BE2C (cell line): Measurements from ENCODE around the gene TMEM156.

ENCODE experiments used
- DNase-seq: peaks from one replicate; pipeline ENCODE4 v3.0.0-alpha.2; 2020
- H3K27me3 ChIP-seq: fragments of 250-450 bp; sonication (Bioruptor Pico); 2 replicates; pipeline ENCODE4 v1.5.1; 2020; ENCODE audit warnings: mild to moderate bottlenecking
- H3K36me3 ChIP-seq: fragments of 250-450 bp; sonication (Bioruptor Pico); 2 replicates; pipeline ENCODE4 v1.5.1; 2020; ENCODE audit warnings: mild to moderate bottlenecking
- H3K4me1 ChIP-seq: fragments of 250-450 bp; sonication (Bioruptor Pico); 2 replicates; pipeline ENCODE4 v1.5.1; 2020
- H3K4me3 ChIP-seq: 2 replicates; pipeline ENCODE4 v1.5.1; 2011; ENCODE audit warnings: low read depth, low read length
- H3K9me3 ChIP-seq: fragments of 250-450 bp; sonication (Bioruptor Pico); 2 replicates; pipeline ENCODE4 v1.5.1; 2020
- CTCF ChIP-seq: IDR thresholded peaks from 2 replicates; pipeline ENCODE4 v1.5.1; 2012; ENCODE audit warnings: mild to moderate bottlenecking, low read depth, low read length

TMEM156 gene

GRCh38 chr4:39046249-39046648 lies 14.0 kb upstream of the TMEM156 start:
- no peaks in the 10 kb centered on the region for H3K27me3 ChIP-seq
- DNase-seq, result no peak
- H3K36me3 ChIP-seq, result no peaks in the 10 kb centered on the region
- H3K4me3 ChIP-seq, result no peak overlapping the region
- H3K4me1 ChIP-seq, result peaks cover 6% of the 10 kb centered on the region
- no peaks in the 10 kb centered on the region for H3K9me3 ChIP-seq
- no peak for TF ChIP-seq CTCF

GRCh38 chr4:39045827-39046221 lies 13.6 kb upstream of the TMEM156 start:
- TF ChIP-seq CTCF, result no peak
- Histone ChIP-seq H3K9me3 (no peaks in the 10 kb centered on the region), H3K4me1 (peaks cover 6% of the 10 kb centered on the region), H3K4me3 (peak overlapping the region; percentile 72; the same call in 1 of the 2 replicates), H3K27me3 (no peaks in the 10 kb centered on the region), H3K36me3 (no peaks in the 10 kb centered on the region)
- DNase-seq, result no peak

GRCh38 chr4:39044956-39045826 lies 13.0 kb upstream of the TMEM156 start:
- peak; percentile 44 for DNase-seq
- no peaks in the 10 kb centered on the region for H3K27me3 ChIP-seq
- TF ChIP-seq CTCF, result no peak
- H3K4me3 ChIP-seq, result peak overlapping the region; percentile 72
- peaks cover 6% of the 10 kb centered on the region for H3K4me1 ChIP-seq
- H3K9me3 ChIP-seq, result no peaks in the 10 kb centered on the region
- no peaks in the 10 kb centered on the region for H3K36me3 ChIP-seq

GRCh38 chr4:39044364-39044955 lies 12.3 kb upstream of the TMEM156 start:
- Histone ChIP-seq H3K27me3 (no peaks in the 10 kb centered on the region), H3K9me3 (no peaks in the 10 kb centered on the region), H3K36me3 (no peaks in the 10 kb centered on the region), H3K4me1 (peaks cover 6% of the 10 kb centered on the region), H3K4me3 (peak overlapping the region; percentile 72)
- DNase-seq, result peak; percentile 92
- no peak for TF ChIP-seq CTCF

- peaks cover 6% of the 10 kb centered on the region for H3K4me1 ChIP-seq
- H3K36me3 ChIP-seq, result no peaks in the 10 kb centered on the region
- no peaks in the 10 kb centered on the region for H3K9me3 ChIP-seq
- no peaks in the 10 kb centered on the region for H3K27me3 ChIP-seq
- no peak for TF ChIP-seq CTCF
- peak overlapping the region; percentile 72 for H3K4me3 ChIP-seq
- no peak for DNase-seq
These were observed 11.7 kb upstream of the TMEM156 start for GRCh38 chr4:39043861-39044363.
